ENCODE data around the gene CACNA2D3. TPM values are rescaled to one million over a fixed set of nuclear protein-coding genes. Genes with fewer than 3 reads are reported as not detected.

CACNA2D3 gene
- total RNA-seq, 2 experiments from 2014 or later, result not detected

GRCh38 chr3:54713455-54713854 is 591.1 kb downstream of the CACNA2D3 start:
- no peaks in the 10 kb centered on the region for H3K9me3 ChIP-seq (ENCODE audit: low read length)
- POLR2A ChIA-PET, result no interaction called here
- no peaks in the 10 kb centered on the region for H4K20me1 ChIP-seq (ENCODE audit: insufficient read depth, low read length)
- H3K9me2 ChIP-seq (ENCODE audit: insufficient read depth, low read length), result no peaks in the 10 kb centered on the region
- no peak overlapping the region for H2AFZ ChIP-seq (ENCODE audit: low read length)
- no peak overlapping the region for H3K4me2 ChIP-seq (ENCODE audit: low read length)
- no peak overlapping the region for H3K27ac ChIP-seq (ENCODE audit: low read depth, low read length, poor library complexity, severe bottlenecking)
- no peak for DNase-seq (ENCODE audit: low spot score)
- no peak overlapping the region for H3K4me3 ChIP-seq (ENCODE audit: low read depth, low read length, poor library complexity, severe bottlenecking)
- BruUV-seq (replicated peaks), result no TSS peak
- no peaks in the 10 kb centered on the region for H3K36me3 ChIP-seq (ENCODE audit: insufficient read depth, low read length)
- TF ChIP-seq EZH2phosphoT487 (IDR thresholded peaks at IDR 0.05; ENCODE audit: borderline replicate concordance, low read depth, low read length) (no peak), CTCF (conservative IDR thresholded peaks at IDR 0.05; ENCODE audit: low read length) (no peak)
- CTCF ChIA-PET (ENCODE audit: unreplicated experiment), result no interaction called here
- intact Hi-C loops (cut with micrococcal nuclease; ENCODE audit: unreplicated experiment), result no loop called here
- no peaks in the 10 kb centered on the region for H3K4me1 ChIP-seq (ENCODE audit: insufficient read depth, low read length, poor library complexity, severe bottlenecking)
- H3K79me2 ChIP-seq (ENCODE audit: insufficient read depth, low read depth, low read length), result no peaks in the 10 kb centered on the region

GRCh38 chr3:54714035-54714434 is 591.7 kb downstream of the CACNA2D3 start:
- Histone ChIP-seq H3K79me2 (ENCODE audit: insufficient read depth, low read depth, low read length) (no peaks in the 10 kb centered on the region), H3K9me2 (ENCODE audit: insufficient read depth, low read length) (no peaks in the 10 kb centered on the region), H3K4me2 (ENCODE audit: low read length) (no peak overlapping the region), H2AFZ (ENCODE audit: low read length) (no peak overlapping the region), H3K9me3 (ENCODE audit: low read length) (no peaks in the 10 kb centered on the region), H4K20me1 (ENCODE audit: insufficient read depth, low read length) (no peaks in the 10 kb centered on the region), H3K36me3 (ENCODE audit: insufficient read depth, low read length) (no peaks in the 10 kb centered on the region), H3K4me1 (ENCODE audit: insufficient read depth, low read length, poor library complexity, severe bottlenecking) (no peaks in the 10 kb centered on the region), H3K4me3 (ENCODE audit: low read depth, low read length, poor library complexity, severe bottlenecking) (no peak overlapping the region), H3K27ac (ENCODE audit: low read depth, low read length, poor library complexity, severe bottlenecking) (no peak overlapping the region)
- intact Hi-C loops (cut with micrococcal nuclease; ENCODE audit: unreplicated experiment), result no loop called here
- POLR2A ChIA-PET, result no interaction called here
- no peak for TF ChIP-seq CTCF (conservative IDR thresholded peaks at IDR 0.05; ENCODE audit: low read length)
- no peak for DNase-seq (ENCODE audit: low spot score)
- no TSS peak for BruUV-seq (replicated peaks)
- CTCF ChIA-PET (ENCODE audit: unreplicated experiment), result no interaction called here

DNA sequence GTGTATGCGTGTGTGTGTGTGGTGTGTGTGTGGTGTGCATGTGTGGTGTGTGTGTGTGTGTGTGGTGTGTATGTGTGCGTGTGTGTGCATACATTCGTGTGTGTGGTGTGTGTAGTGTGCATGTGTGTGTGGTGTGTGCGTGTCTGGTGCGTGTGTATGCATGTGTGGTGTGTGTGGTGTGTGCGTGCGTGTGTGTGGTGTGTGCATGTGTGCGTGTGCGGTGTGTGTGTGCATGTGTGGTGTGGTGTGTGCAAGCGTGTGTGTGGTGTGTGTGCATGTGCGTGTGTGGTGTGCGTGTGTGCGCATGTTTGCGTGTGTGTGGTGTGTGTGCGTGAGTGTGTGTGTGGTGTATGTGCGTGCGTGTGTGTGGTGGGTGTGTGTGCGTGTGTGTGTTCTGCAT is 595.2 kb downstream of the CACNA2D3 start:
- CTCF ChIA-PET (ENCODE audit: unreplicated experiment), result no interaction called here
- DNase-seq (ENCODE audit: low spot score), result no peak
- Histone ChIP-seq H3K79me2 (ENCODE audit: insufficient read depth, low read depth, low read length) (no peaks in the 10 kb centered on the region), H3K4me1 (ENCODE audit: insufficient read depth, low read length, poor library complexity, severe bottlenecking) (no peaks in the 10 kb centered on the region), H3K4me3 (ENCODE audit: low read depth, low read length, poor library complexity, severe bottlenecking) (no peak overlapping the region), H3K27ac (ENCODE audit: low read depth, low read length, poor library complexity, severe bottlenecking) (no peak overlapping the region), H3K4me2 (ENCODE audit: low read length) (no peak overlapping the region), H3K9me3 (ENCODE audit: low read length) (no peaks in the 10 kb centered on the region), H3K36me3 (ENCODE audit: insufficient read depth, low read length) (no peaks in the 10 kb centered on the region), H4K20me1 (ENCODE audit: insufficient read depth, low read length) (no peaks in the 10 kb centered on the region), H2AFZ (ENCODE audit: low read length) (no peak overlapping the region), H3K9me2 (ENCODE audit: insufficient read depth, low read length) (no peaks in the 10 kb centered on the region)
- no TSS peak for BruUV-seq (replicated peaks)
- POLR2A ChIA-PET, result interaction anchor here (0.7 kb wide), 1 partner anchor 706 kb away, joined by 3 read pairs; no protein-coding TSS in a partner anchor
- intact Hi-C loops (cut with micrococcal nuclease; ENCODE audit: unreplicated experiment), result no loop called here
- TF ChIP-seq CTCF (conservative IDR thresholded peaks at IDR 0.05; ENCODE audit: low read length) (no peak), EZH2phosphoT487 (IDR thresholded peaks at IDR 0.05; ENCODE audit: borderline replicate concordance, low read depth, low read length) (no peak)
